PC-3 (cell line): ENCODE data around the gene PAIP1.

Experiments used
- CTCF ChIP-seq: fragments of 300-600 bp; sonication (generic); conservative IDR thresholded peaks from 2 replicates; pipeline ENCODE4 v1.5.1; 2017; ENCODE audit warnings: antibody characterized with exemption, low read depth, mild to moderate bottlenecking, low read length
- EZH2 ChIP-seq: fragments of 300-600 bp; sonication (generic); IDR thresholded peaks from one replicate; pipeline ENCODE4 v1.6.1; 2017; ENCODE audit warnings: antibody characterized with exemption, mild to moderate bottlenecking, low read length; ENCODE audit not compliant: unreplicated experiment
- EZH2phosphoT487 ChIP-seq: fragments of 300-600 bp; sonication (generic); IDR thresholded peaks from 2 replicates; pipeline ENCODE4 v1.6.1; 2018; ENCODE audit warnings: mild to moderate bottlenecking, antibody characterized with exemption, low read length, borderline replicate concordance

DNA sequence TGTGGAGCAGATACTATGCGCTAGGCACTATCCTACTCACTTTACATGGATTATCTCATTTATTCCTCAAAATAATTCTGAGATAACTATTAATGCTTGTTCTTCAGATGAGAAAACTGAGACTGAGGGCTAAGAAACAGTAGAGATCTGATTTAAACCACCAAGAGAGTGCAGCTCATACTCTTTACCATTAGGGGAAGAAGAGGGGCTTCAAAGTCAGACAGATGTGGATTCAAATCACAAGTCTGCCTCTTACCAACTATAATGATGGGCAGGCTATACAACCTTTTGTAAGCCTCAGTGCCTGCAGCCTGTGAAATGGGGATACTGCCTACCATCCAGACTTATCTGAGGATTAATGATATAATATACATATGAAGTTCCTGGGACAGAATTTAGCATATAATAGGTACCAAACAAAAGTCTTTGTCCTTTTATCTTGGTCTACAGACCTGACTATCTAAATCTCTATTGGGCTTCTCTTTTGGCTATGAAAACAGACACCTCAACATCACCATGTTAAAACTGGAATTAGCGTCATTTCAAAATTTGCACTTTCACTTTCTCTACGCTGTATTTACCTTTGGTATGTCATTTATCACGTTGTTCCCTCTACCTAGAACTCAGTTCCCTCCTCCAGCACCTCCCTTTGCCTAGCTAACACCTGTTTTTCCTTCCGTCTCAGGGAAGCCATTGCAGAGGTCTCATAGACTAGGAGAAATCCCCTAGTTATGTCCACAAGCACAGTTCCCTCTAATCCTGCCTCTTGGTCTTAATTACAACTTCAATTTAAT, 59.4 kb downstream of the PAIP1 start:
- TF ChIP-seq CTCF: no peak
- TF ChIP-seq EZH2: no peak
- TF ChIP-seq EZH2phosphoT487: no peak
